ENCODE results near the gene LAT. TPM values are rescaled to one million over a fixed set of nuclear protein-coding genes. Genes with fewer than 3 reads are reported as not detected.
"Not testable (repeated sequence)": the region's sequence is repeated elsewhere in the genome, so short reads cannot be mapped to it uniquely, and the experiment has no call there.

LAT gene
- total RNA-seq, 1 donor from 2014 or later, result 3.3 TPM

GRCh38 chr16:28937222-28937876, 47.5 kb upstream of the LAT start:
- TF ChIP-seq CTCF (IDR thresholded peaks at IDR 0.05; ENCODE audit: insufficient read depth, low read depth, low read length) (no peak), EZH2 (IDR thresholded peaks at IDR 0.05; ENCODE audit: insufficient read depth, low read length) (no peak)
- DNase-seq (ENCODE audit: low read depth) (no peak), FAIRE-seq (no peak)
- H3K27ac Mint-ChIP-seq (ENCODE audit: unreplicated experiment), result no peak overlapping the region
- H3K27me3 Mint-ChIP-seq (ENCODE audit: low read depth, unreplicated experiment), result peaks cover 33% of the 10 kb centered on the region
- no peak overlapping the region for H3K4me3 Mint-ChIP-seq (ENCODE audit: unreplicated experiment)
- H3K4me2 ChIP-seq (ENCODE audit: low read length), result no peak overlapping the region
- no peaks in the 10 kb centered on the region for H3K9me3 ChIP-seq (ENCODE audit: insufficient read depth, low read depth, low read length)
- peaks cover 5% of the 10 kb centered on the region for H3K9me3 Mint-ChIP-seq (ENCODE audit: unreplicated experiment)
- H3K27ac ChIP-seq (ENCODE audit: low read depth, low read length), result no peak overlapping the region
- no peaks in the 10 kb centered on the region for H3K4me1 ChIP-seq (ENCODE audit: insufficient read depth, low read length)
- no peaks in the 10 kb centered on the region for H4K20me1 ChIP-seq (ENCODE audit: insufficient read depth, low read length)
- no peaks in the 10 kb centered on the region for H3K79me2 ChIP-seq (ENCODE audit: insufficient read depth, low read length)
- H3K4me1 Mint-ChIP-seq (ENCODE audit: low read depth, unreplicated experiment), result no peaks in the 10 kb centered on the region
- H3K9ac ChIP-seq (ENCODE audit: low read length), result no peak overlapping the region
- H3K4me3 ChIP-seq (ENCODE audit: insufficient read depth, low read depth, low read length), result no peak overlapping the region
- H3K36me3 Mint-ChIP-seq (ENCODE audit: low read depth, unreplicated experiment), result peaks cover 3% of the 10 kb centered on the region
- H3K27me3 ChIP-seq (ENCODE audit: insufficient read depth, low read length), result no peaks in the 10 kb centered on the region
- no peaks in the 10 kb centered on the region for H3K36me3 ChIP-seq (ENCODE audit: insufficient read depth, low read length)
- no peak overlapping the region for H2AFZ ChIP-seq (ENCODE audit: low read depth, low read length)

GRCh38 chr16:28938721-28939120, 46.1 kb upstream of the LAT start:
- Histone ChIP-seq H3K4me1 (ENCODE audit: insufficient read depth, low read length) (no peaks in the 10 kb centered on the region), H3K36me3 (ENCODE audit: insufficient read depth, low read length) (no peaks in the 10 kb centered on the region), H3K27me3 (ENCODE audit: insufficient read depth, low read length) (no peaks in the 10 kb centered on the region), H3K4me2 (ENCODE audit: low read length) (no peak overlapping the region), H2AFZ (ENCODE audit: low read depth, low read length) (no peak overlapping the region), H3K79me2 (ENCODE audit: insufficient read depth, low read length) (no peaks in the 10 kb centered on the region), H3K9ac (ENCODE audit: low read length) (no peak overlapping the region), H3K9me3 (ENCODE audit: insufficient read depth, low read depth, low read length) (no peaks in the 10 kb centered on the region), H3K27ac (ENCODE audit: low read depth, low read length) (no peak overlapping the region), H4K20me1 (ENCODE audit: insufficient read depth, low read length) (no peaks in the 10 kb centered on the region), H3K4me3 (ENCODE audit: insufficient read depth, low read depth, low read length) (no peak overlapping the region)
- DNase-seq (ENCODE audit: low read depth) (no peak), FAIRE-seq (no peak)
- Mint-ChIP-seq H3K9me3 (ENCODE audit: unreplicated experiment) (peaks cover 5% of the 10 kb centered on the region), H3K4me3 (ENCODE audit: unreplicated experiment) (no peak overlapping the region), H3K27me3 (ENCODE audit: low read depth, unreplicated experiment) (peaks cover 28% of the 10 kb centered on the region), H3K27ac (ENCODE audit: unreplicated experiment) (no peak overlapping the region), H3K4me1 (ENCODE audit: low read depth, unreplicated experiment) (no peaks in the 10 kb centered on the region), H3K36me3 (ENCODE audit: low read depth, unreplicated experiment) (peaks cover 3% of the 10 kb centered on the region)
- TF ChIP-seq CTCF (IDR thresholded peaks at IDR 0.05; ENCODE audit: insufficient read depth, low read depth, low read length) (no peak), EZH2 (IDR thresholded peaks at IDR 0.05; ENCODE audit: insufficient read depth, low read length) (no peak)

- not testable (repeated sequence) for H3K27ac ChIP-seq (ENCODE audit: low read depth, low read length); H3K4me1 Mint-ChIP-seq (ENCODE audit: low read depth, unreplicated experiment); H3K36me3 Mint-ChIP-seq (ENCODE audit: low read depth, unreplicated experiment); H4K20me1 ChIP-seq (ENCODE audit: insufficient read depth, low read length); H3K4me3 ChIP-seq (ENCODE audit: insufficient read depth, low read depth, low read length); H3K9ac ChIP-seq (ENCODE audit: low read length); H2AFZ ChIP-seq (ENCODE audit: low read depth, low read length); H3K4me3 Mint-ChIP-seq (ENCODE audit: unreplicated experiment); DNase-seq (ENCODE audit: low read depth); H3K4me1 ChIP-seq (ENCODE audit: insufficient read depth, low read length); H3K9me3 Mint-ChIP-seq (ENCODE audit: unreplicated experiment); H3K27me3 ChIP-seq (ENCODE audit: insufficient read depth, low read length); H3K4me2 ChIP-seq (ENCODE audit: low read length); H3K9me3 ChIP-seq (ENCODE audit: insufficient read depth, low read depth, low read length); H3K36me3 ChIP-seq (ENCODE audit: insufficient read depth, low read length); H3K79me2 ChIP-seq (ENCODE audit: insufficient read depth, low read length); H3K27ac Mint-ChIP-seq (ENCODE audit: unreplicated experiment); FAIRE-seq
- peaks cover 21% of the 10 kb centered on the region for H3K27me3 Mint-ChIP-seq (ENCODE audit: low read depth, unreplicated experiment)
Observed at GRCh38 chr16:28939825-28940224, 45.0 kb upstream of the LAT start.
